ENCODE results near the gene TCAIM. TPM values are rescaled to one million over a fixed set of nuclear protein-coding genes. Genes with fewer than 3 reads are reported as not detected.

The TCAIM gene
- total and polyA plus RNA-seq, 9 of the 15 experiments (the other 6 are each of a cell fraction or from before 2014, with no cell fraction given): 19.7 to 53.3 (median 36.9) TPM

DNA sequence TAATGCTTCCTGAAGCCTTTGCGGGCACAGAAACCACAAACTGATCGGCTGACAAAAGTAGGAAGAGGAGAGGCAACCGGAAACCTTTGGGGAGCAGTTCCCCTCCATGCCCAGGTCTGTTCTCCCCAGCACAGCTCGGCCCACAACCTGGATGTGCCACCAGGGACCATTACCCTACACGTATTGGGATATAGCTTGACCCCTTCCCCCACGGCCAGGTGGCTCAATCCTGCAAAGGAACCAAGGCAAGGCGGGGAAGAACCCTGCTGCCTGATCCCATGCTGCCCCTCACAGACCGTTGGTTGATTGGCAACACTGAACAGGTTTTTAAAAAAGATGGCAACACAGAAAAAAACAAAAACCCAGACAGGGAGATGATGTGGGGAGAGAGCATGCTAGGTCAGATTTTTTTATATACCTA lies 19.7 kb upstream of the TCAIM start:
- peak overlapping the region in 1 of 2 experiments; percentile 43; a peak in 1 of 4 replicates for H3K9ac ChIP-seq (ENCODE audit: insufficient read depth in 1 of 2, low read depth in 2 of 2, low read length in 2 of 2)
- no peaks in the 10 kb centered on the region for H3K9me3 ChIP-seq (replicated peaks; ENCODE audit: control insufficient read depth, insufficient read depth, low read depth, low read length)
- no peaks in the 10 kb centered on the region for H3K27me3 ChIP-seq (ENCODE audit: control insufficient read depth in 2 of 2, insufficient read depth in 2 of 2, low read length in 2 of 2)
- CTCF ChIA-PET (ENCODE audit: low intra/inter-chr PET ratio): no interaction called here
- peak; percentile 80 for ATAC-seq
- H3K4me2 ChIP-seq (ENCODE audit: insufficient read depth, low read length): no peak overlapping the region
- no peaks in the 10 kb centered on the region for H3K4me1 ChIP-seq (replicated peaks in 1 of 2; ENCODE audit: control insufficient read depth in 2 of 2, insufficient read depth in 2 of 2, low read length in 2 of 2)
- H3K79me2 ChIP-seq (ENCODE audit: control insufficient read depth, insufficient read depth, low read length): no peaks in the 10 kb centered on the region
- H3K27ac ChIP-seq (ENCODE audit: extremely low read depth, low read depth, low read length): no peak overlapping the region
- H3K4me3 ChIP-seq: no peak overlapping the region
- BruUV-seq (replicated peaks): no TSS peak
- no peaks in the 10 kb centered on the region for H4K20me1 ChIP-seq (replicated peaks; ENCODE audit: control insufficient read depth, insufficient read depth, low read length)
- intact Hi-C loops (cut with micrococcal nuclease) (no loop called here), in situ Hi-C loops (cut with MboI) (no loop called here)
- H2AFZ ChIP-seq (ENCODE audit: low read depth, low read length): peak overlapping the region; percentile 57; the same call in 1 of the 2 replicates
- H3K9me1 ChIP-seq (ENCODE audit: control insufficient read depth, insufficient read depth, low read length): no peaks in the 10 kb centered on the region
- WGBS (ENCODE audit: insufficient coverage, low coverage, missing lambda C conversion rate): 37% methylated on average over 8 of the region's 8 CpGs
- POLR2A ChIA-PET: no interaction called here
- peak; percentile 35 for FAIRE-seq
- peak in 2 of 4 experiments; percentile 30 to 35 for DNase-seq (ENCODE audit: extremely low read depth in 1 of 4, low spot score in 3 of 4)
- no peaks in the 10 kb centered on the region for H3K36me3 ChIP-seq (ENCODE audit: control insufficient read depth, insufficient read depth, low read length)
- TF ChIP-seq CXXC5 (CRISPR knock-in tag; IDR thresholded peaks at IDR 0.05) (no peak), MGA (IDR thresholded peaks at IDR 0.05) (no peak), RCOR1 (IDR thresholded peaks at IDR 0.05; ENCODE audit: borderline replicate concordance in 1 of 2, low read depth in 2 of 2, low read length in 2 of 2) (0 out of 4 replicates have a peak, but pooled peaks of 1 of the 2 experiments have one; percentile 5), CTCF (IDR thresholded peaks at IDR 0.05 in 2 of 3, conservative IDR thresholded peaks at IDR 0.05 in 1 of 3; ENCODE audit: insufficient read depth in 2 of 3, low read depth in 1 of 3, low read length in 3 of 3) (peak; percentile 51 to 67 (median 61))

Measured in K562 (cell line).